ENCODE data around the gene VASH2.

DNA sequence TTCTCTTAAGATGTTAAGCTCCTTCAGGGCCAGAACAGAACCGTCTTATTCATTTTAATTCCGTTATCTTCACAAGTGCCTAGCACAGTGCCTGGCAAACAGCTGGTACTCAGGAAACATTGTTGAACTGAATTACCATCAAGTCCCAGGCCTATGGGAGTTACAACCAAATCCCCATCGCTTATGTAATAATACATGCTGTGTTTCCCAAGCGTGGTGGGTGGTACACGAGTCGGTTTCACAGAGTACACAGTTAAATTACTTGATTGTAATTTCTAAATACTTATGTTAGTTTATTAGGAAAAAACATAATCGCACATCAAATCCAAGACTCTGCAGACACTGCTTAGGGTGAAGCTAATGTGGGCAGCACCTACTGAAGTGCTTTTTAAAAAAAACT, 64.3 kb downstream of the VASH2 start:
- TF ChIP-seq POLR2A (IDR thresholded peaks at IDR 0.05; ENCODE audit: low read depth, low read length) (no peak), POLR2AphosphoS5 (IDR thresholded peaks at IDR 0.05; ENCODE audit: low read depth, low read length) (no peak), TAF1 (IDR thresholded peaks at IDR 0.05; ENCODE audit: low read depth, low read length) (no peak), PAX5 (IDR thresholded peaks at IDR 0.05; ENCODE audit: insufficient read depth, low read length, severe bottlenecking) (no peak), SPI1 (IDR thresholded peaks at IDR 0.05; ENCODE audit: low read depth, low read length) (no peak), POU2F2 (IDR thresholded peaks at IDR 0.05; ENCODE audit: low read depth, low read length) (no peak)
